ENCODE data around the gene CHP1. TPM values are rescaled to one million over a fixed set of nuclear protein-coding genes. Genes with fewer than 3 reads are reported as not detected.

The CHP1 gene
- total and polyA plus RNA-seq, 2 donors (not counting 1 experiment from before 2014, with no cell fraction given), result 14.2 to 39.9 TPM

- Mint-ChIP-seq H3K27ac (no peak overlapping the region), H3K27me3 (no peaks in the 10 kb centered on the region), H3K4me3 (no peak overlapping the region), H3K9me3 (ENCODE audit: insufficient read depth) (no peaks in the 10 kb centered on the region), H3K4me1 (peaks cover 15% of the 10 kb centered on the region)
- Histone ChIP-seq H3K9me3 (ENCODE audit: control extremely low read depth in 1 of 3, control insufficient read depth in 2 of 3, insufficient read depth in 1 of 3, low read length in 2 of 3) (no peaks in the 10 kb centered on the region), H3K4me2 (replicated peaks; ENCODE audit: low read depth, low read length, poor library complexity, severe bottlenecking) (no peak overlapping the region), H3K36me3 (replicated peaks in 1 of 2; ENCODE audit: control extremely low read depth in 1 of 2, control insufficient read depth in 1 of 2, extremely low read depth in 1 of 2, insufficient read depth in 2 of 2, low read length in 1 of 2) (peaks cover 1 to 6% of the 10 kb centered on the region in 2 experiments), H4K20me1 (ENCODE audit: control insufficient read depth, insufficient read depth, low read length, poor library complexity, severe bottlenecking) (peaks cover 4% of the 10 kb centered on the region), H3K27ac (ENCODE audit: low read length in 2 of 2) (no peak overlapping the region), H3K9ac (ENCODE audit: low read length) (no peak overlapping the region), H3K79me2 (ENCODE audit: control insufficient read depth, insufficient read depth, low read length) (peaks cover 19% of the 10 kb centered on the region), H3K4me1 (ENCODE audit: control insufficient read depth in 2 of 2, insufficient read depth in 2 of 2, low read length in 2 of 2) (peaks cover 0 to 5% of the 10 kb centered on the region in 2 donors), H2AFZ (ENCODE audit: insufficient read depth, low read depth, low read length, poor library complexity, severe bottlenecking) (no peak overlapping the region), H3K27me3 (replicated peaks in 1 of 4; ENCODE audit: control extremely low read depth in 1 of 4, control insufficient read depth in 3 of 4, insufficient read depth in 4 of 4, low read length in 3 of 4) (no peaks in the 10 kb centered on the region), H3K4me3 (ENCODE audit: control extremely low read depth in 1 of 5, extremely low read depth in 1 of 5, insufficient read depth in 1 of 5, low read depth in 2 of 5, low read length in 4 of 5) (no peak overlapping the region)
- ChIA-PET POLR2A (interaction anchor here (0.6 kb wide), 1 partner anchor 825 kb away, joined by 4 read pairs; no protein-coding TSS in a partner anchor), CTCF (no interaction called here)
- intact Hi-C loops (cut with micrococcal nuclease), result no loop called here
- ATAC-seq (ENCODE audit: low read depth) (no peak), DNase-seq (no peak)
- WGBS (ENCODE audit: insufficient coverage), result no CpG with 5 or more reads among the region's 1 CpG
- TF ChIP-seq EZH2 (IDR thresholded peaks at IDR 0.05; ENCODE audit: borderline replicate concordance, insufficient read depth, low read depth, low read length, poor library complexity, severe bottlenecking), result no peak
- no peak for TF ChIP-seq CTCF (IDR thresholded peaks at IDR 0.05)
Measured at GRCh38 chr15:41301587-41301986, 70.5 kb downstream of the CHP1 start.

- Mint-ChIP-seq H3K4me3 (no peak overlapping the region), H3K27me3 (no peaks in the 10 kb centered on the region), H3K27ac (peak overlapping the region; percentile 64), H3K9me3 (ENCODE audit: insufficient read depth) (no peaks in the 10 kb centered on the region), H3K4me1 (peaks cover 15% of the 10 kb centered on the region)
- CTCF ChIA-PET, result interaction anchor here (0.9 kb wide), 1 partner anchor 13 kb away, joined by 5 read pairs; no protein-coding TSS in a partner anchor
- H3K9ac ChIP-seq (ENCODE audit: low read length), result no peak overlapping the region
- H3K79me2 ChIP-seq (ENCODE audit: control insufficient read depth, insufficient read depth, low read length), result peaks cover 9% of the 10 kb centered on the region
- DNase-seq, result no peak
- intact Hi-C loops (cut with micrococcal nuclease), result no loop called here
- no peaks in the 10 kb centered on the region for H4K20me1 ChIP-seq (ENCODE audit: control insufficient read depth, insufficient read depth, low read length, poor library complexity, severe bottlenecking)
- no peaks in the 10 kb centered on the region for H3K9me3 ChIP-seq (ENCODE audit: control extremely low read depth in 1 of 3, control insufficient read depth in 2 of 3, insufficient read depth in 1 of 3, low read length in 2 of 3)
- no peak overlapping the region for H3K4me2 ChIP-seq (replicated peaks; ENCODE audit: low read depth, low read length, poor library complexity, severe bottlenecking)
- no peak for ATAC-seq (ENCODE audit: low read depth)
- H3K4me3 ChIP-seq (ENCODE audit: control extremely low read depth in 1 of 5, extremely low read depth in 1 of 5, insufficient read depth in 1 of 5, low read depth in 2 of 5, low read length in 4 of 5), result no peak overlapping the region
- no peaks in the 10 kb centered on the region for H3K27me3 ChIP-seq (replicated peaks in 1 of 4; ENCODE audit: control extremely low read depth in 1 of 4, control insufficient read depth in 3 of 4, insufficient read depth in 4 of 4, low read length in 3 of 4)
- 100% methylated on average over 1 of the region's 3 CpGs for WGBS (ENCODE audit: insufficient coverage)
- H2AFZ ChIP-seq (ENCODE audit: insufficient read depth, low read depth, low read length, poor library complexity, severe bottlenecking), result no peak overlapping the region
- peaks cover 0 to 1% of the 10 kb centered on the region in 2 experiments for H3K36me3 ChIP-seq (replicated peaks in 1 of 2; ENCODE audit: control extremely low read depth in 1 of 2, control insufficient read depth in 1 of 2, extremely low read depth in 1 of 2, insufficient read depth in 2 of 2, low read length in 1 of 2)
- peaks cover 0 to 5% of the 10 kb centered on the region in 2 donors for H3K4me1 ChIP-seq (ENCODE audit: control insufficient read depth in 2 of 2, insufficient read depth in 2 of 2, low read length in 2 of 2)
- H3K27ac ChIP-seq (ENCODE audit: low read length in 2 of 2), result peak overlapping the region in 1 of 2 donors; percentile 14
- no peak for TF ChIP-seq EZH2 (IDR thresholded peaks at IDR 0.05; ENCODE audit: borderline replicate concordance, insufficient read depth, low read depth, low read length, poor library complexity, severe bottlenecking)
- TF ChIP-seq CTCF (IDR thresholded peaks at IDR 0.05), result no peak
- POLR2A ChIA-PET, result interaction anchor here (0.5 kb wide), 1 partner anchor 1130 kb away, joined by 10 read pairs; no protein-coding TSS in a partner anchor
Measured at GRCh38 chr15:41304149-41304770, 73.2 kb downstream of the CHP1 start.
